ENCODE measurements around the gene EIF4G3. TPM values are rescaled to one million over a fixed set of nuclear protein-coding genes. Genes with fewer than 3 reads are reported as not detected.

The EIF4G3 gene
- total and polyA plus RNA-seq, 2 of the 8 experiments (the other 6 are each of a cell fraction or from before 2014, with no cell fraction given), result 47.5 to 66.6 TPM

DNA sequence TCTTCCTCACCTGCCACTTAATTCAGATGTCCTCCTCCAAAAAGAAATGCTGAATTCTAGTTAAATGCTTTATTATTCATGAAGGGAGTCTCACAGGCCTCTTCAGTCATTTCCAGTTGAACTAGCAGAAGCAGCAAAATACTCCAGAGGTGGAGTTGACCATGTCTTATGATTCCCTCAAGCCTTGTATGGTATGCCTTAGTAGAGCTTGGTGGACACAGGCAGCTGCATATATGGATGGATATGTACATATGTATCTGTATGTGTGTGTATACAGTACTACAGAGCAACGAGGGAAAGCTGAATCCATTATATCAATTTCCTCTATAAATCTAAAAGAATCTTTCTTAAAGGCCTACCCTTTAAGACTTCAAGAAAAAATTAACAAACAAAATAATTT is 306.0 kb downstream of the EIF4G3 start:
- POLR2A ChIA-PET (ENCODE audit: partially characterized antibody), result no interaction called here
- FAIRE-seq (no peak), DNase-seq (ENCODE audit: low read depth in 1 of 2, low spot score in 2 of 2) (no peak)
- no peak overlapping the region for H3K56ac ChIP-seq (replicated peaks; ENCODE audit: insufficient read length, low read depth, low read length)
- no peak overlapping the region for H3K4me3 ChIP-seq (ENCODE audit: extremely low read depth in 1 of 4, insufficient read depth in 2 of 4, low read depth in 3 of 4, low read length in 4 of 4)
- H2BK120ac ChIP-seq (replicated peaks; ENCODE audit: low read depth, low read length), result no peak overlapping the region
- no peak overlapping the region for H4K5ac ChIP-seq (ENCODE audit: insufficient read length, low read depth, low read length)
- no peak overlapping the region for H3K18ac ChIP-seq (ENCODE audit: extremely low read depth, low read length)
- no peak overlapping the region for H3K4me2 ChIP-seq (ENCODE audit: insufficient read depth in 1 of 2, low read depth in 2 of 2, low read length in 2 of 2)
- H2BK5ac ChIP-seq (ENCODE audit: low read depth, low read length), result no peak overlapping the region
- H3K79me2 ChIP-seq (ENCODE audit: control insufficient read depth in 1 of 2, insufficient read depth in 2 of 2, low read length in 2 of 2), result no peaks in the 10 kb centered on the region
- no peak overlapping the region for H2BK12ac ChIP-seq (ENCODE audit: low read depth, low read length)
- no peak overlapping the region for H2AFZ ChIP-seq (ENCODE audit: low read length)
- H3K36me3 ChIP-seq (ENCODE audit: control insufficient read depth in 2 of 4, insufficient read depth in 4 of 4, low read length in 3 of 4), result peaks cover 0 to 4% (median 0%) of the 10 kb centered on the region in 4 experiments; a peak in 2 of 8 replicates
- no peak overlapping the region for H4K8ac ChIP-seq (ENCODE audit: extremely low read depth, insufficient read depth, low read length)
- no peak overlapping the region for H3K27ac ChIP-seq (ENCODE audit: low read depth, low read length)
- H2BK20ac ChIP-seq (ENCODE audit: low read length), result no peak overlapping the region
- H3K27me3 ChIP-seq (replicated peaks in 1 of 4; ENCODE audit: control insufficient read depth in 3 of 4, extremely low read depth in 1 of 4, insufficient read depth in 3 of 4, low read length in 3 of 4), result no peaks in the 10 kb centered on the region
- H3K79me1 ChIP-seq (ENCODE audit: low read depth, low read length), result no peaks in the 10 kb centered on the region
- H4K91ac ChIP-seq (replicated peaks; ENCODE audit: insufficient read length, low read length), result no peak overlapping the region
- H3K4me1 ChIP-seq (replicated peaks in 1 of 4; ENCODE audit: control insufficient read depth in 3 of 4, insufficient read depth in 4 of 4, low read length in 3 of 4), result no peaks in the 10 kb centered on the region
- CTCF ChIA-PET (ENCODE audit: partially characterized antibody), result interaction anchor here (0.5 kb wide), 1 partner anchor 497 kb away, joined by 3 read pairs; no protein-coding TSS in a partner anchor
- no peak overlapping the region for H3K9ac ChIP-seq (replicated peaks in 1 of 4; ENCODE audit: extremely low read depth in 1 of 4, low read depth in 3 of 4, low read length in 3 of 4)
- H3K4ac ChIP-seq (replicated peaks; ENCODE audit: insufficient read length, low read depth, low read length), result no peak overlapping the region
- H4K20me1 ChIP-seq (replicated peaks in 1 of 2; ENCODE audit: control insufficient read depth in 1 of 2, insufficient read depth in 2 of 2, low read length in 2 of 2), result no peaks in the 10 kb centered on the region
- H3K14ac ChIP-seq (ENCODE audit: insufficient read length), result no peak overlapping the region
- WGBS, 2 experiments (ENCODE audit: extremely low coverage in 1 of 2, insufficient coverage in 1 of 2, insufficient read length in 1 of 2, insufficient replicate concordance in 2 of 2, low coverage in 1 of 2, low lambda C conversion rate in 2 of 2, missing lambda C conversion rate in 1 of 2), result 76% methylated on average over 1 of the region's 1 CpG; no CpG with 5 or more reads in 1 of the 2 experiments
- H3K23me2 ChIP-seq (ENCODE audit: low read depth, low read length), result no peaks in the 10 kb centered on the region
- no peak overlapping the region for H3K23ac ChIP-seq (ENCODE audit: insufficient read length)
- H2BK15ac ChIP-seq (ENCODE audit: low read length), result no peak overlapping the region
- no peaks in the 10 kb centered on the region for H3K9me3 ChIP-seq (ENCODE audit: insufficient read depth in 2 of 2, low read depth in 1 of 2, low read length in 1 of 2)
- no peak overlapping the region for H2AK5ac ChIP-seq (ENCODE audit: low read depth, low read length)
- TF ChIP-seq ASH2L (IDR thresholded peaks at IDR 0.05; ENCODE audit: low read length) (no peak), SRF (IDR thresholded peaks at IDR 0.05; ENCODE audit: low read depth, low read length) (no peak), SIN3A (conservative IDR thresholded peaks at IDR 0.05 in 1 of 2, IDR thresholded peaks at IDR 0.05 in 1 of 2; ENCODE audit: low read depth in 1 of 2, low read length in 2 of 2) (no peak), KDM1A (IDR thresholded peaks at IDR 0.05; ENCODE audit: borderline replicate concordance, low read length) (no peak), RFX5 (IDR thresholded peaks at IDR 0.05; ENCODE audit: borderline replicate concordance, low read depth, low read length) (no peak), BCL11A (IDR thresholded peaks at IDR 0.05; ENCODE audit: low read depth in 2 of 2, low read length in 2 of 2) (no peak), SP1 (IDR thresholded peaks at IDR 0.05; ENCODE audit: low read depth, low read length) (no peak), HDAC2 (IDR thresholded peaks at IDR 0.05; ENCODE audit: borderline replicate concordance in 1 of 2, low read depth in 2 of 2, low read length in 2 of 2) (no peak), RAD21 (IDR thresholded peaks at IDR 0.05 in 1 of 2, conservative IDR thresholded peaks at IDR 0.05 in 1 of 2; ENCODE audit: low read depth in 2 of 2, low read length in 2 of 2) (no peak), SIRT6 (IDR thresholded peaks at IDR 0.05; ENCODE audit: low read length) (no peak), NRF1 (IDR thresholded peaks at IDR 0.05; ENCODE audit: low read depth, low read length) (no peak)
- TF ChIP-seq, protein P1, sequence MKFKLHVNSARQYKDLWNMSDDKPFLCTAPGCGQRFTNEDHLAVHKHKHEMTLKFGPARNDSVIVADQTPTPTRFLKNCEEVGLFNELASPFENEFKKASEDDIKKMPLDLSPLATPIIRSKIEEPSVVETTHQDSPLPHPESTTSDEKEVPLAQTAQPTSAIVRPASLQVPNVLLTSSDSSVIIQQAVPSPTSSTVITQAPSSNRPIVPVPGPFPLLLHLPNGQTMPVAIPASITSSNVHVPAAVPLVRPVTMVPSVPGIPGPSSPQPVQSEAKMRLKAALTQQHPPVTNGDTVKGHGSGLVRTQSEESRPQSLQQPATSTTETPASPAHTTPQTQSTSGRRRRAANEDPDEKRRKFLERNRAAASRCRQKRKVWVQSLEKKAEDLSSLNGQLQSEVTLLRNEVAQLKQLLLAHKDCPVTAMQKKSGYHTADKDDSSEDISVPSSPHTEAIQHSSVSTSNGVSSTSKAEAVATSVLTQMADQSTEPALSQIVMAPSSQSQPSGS (IDR thresholded peaks at IDR 0.05; ENCODE audit: low read length), result no peak
